ENCODE results near the gene RSBN1L. TPM values are rescaled to one million over a fixed set of nuclear protein-coding genes. Genes with fewer than 3 reads are reported as not detected.
A peak's percentile ranks its signal among the peaks of the same experiment; 100 is the strongest.
"Not testable (repeated sequence)": the region's sequence is repeated elsewhere in the genome, so short reads cannot be mapped to it uniquely, and the experiment has no call there.

The RSBN1L gene
- total RNA-seq, 2 experiments from 2014 or later = 24.5 to 27.4 TPM

- no peak overlapping the region for H3K4me3 Mint-ChIP-seq
- DNase-seq = no peak
- no peaks in the 10 kb centered on the region for H3K9me3 Mint-ChIP-seq (ENCODE audit: insufficient read depth)
- ATAC-seq = no peak
- ChIA-PET CTCF (interaction anchor here (1.0 kb wide), 1 partner anchor 19 kb away, joined by 4 read pairs; no protein-coding TSS in a partner anchor), POLR2A (no interaction called here)
- peaks cover 55% of the 10 kb centered on the region for H3K36me3 Mint-ChIP-seq (ENCODE audit: low read depth)
- H3K27me3 Mint-ChIP-seq (ENCODE audit: low read depth) = no peaks in the 10 kb centered on the region
- H3K4me1 Mint-ChIP-seq (ENCODE audit: low read depth) = no peaks in the 10 kb centered on the region
- no peak overlapping the region for H3K27ac Mint-ChIP-seq
Observed at GRCh38 chr7:77778535-77778934, 82.3 kb downstream of the RSBN1L start.

DNA sequence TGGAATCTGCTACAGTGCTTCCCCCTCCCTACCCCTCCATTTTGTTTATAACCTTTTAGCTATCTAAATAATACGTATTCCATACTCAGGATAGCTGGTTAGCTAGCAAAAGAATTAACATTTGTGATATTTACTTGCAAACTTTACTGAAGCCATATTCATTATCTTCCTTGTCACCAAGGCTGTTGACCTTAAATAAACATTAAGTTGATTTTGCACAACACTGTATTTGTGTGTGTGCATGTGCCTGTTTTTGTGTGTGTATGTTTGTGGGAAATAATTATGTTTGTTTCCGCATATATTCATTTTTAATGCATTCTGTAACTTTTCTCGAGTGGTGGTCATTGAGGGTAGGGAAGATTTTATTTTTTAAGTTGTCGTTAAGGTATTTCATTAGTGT lies 86.1 kb downstream of the RSBN1L start:
- POLR2A ChIA-PET = no interaction called here
- Mint-ChIP-seq H3K27me3 (ENCODE audit: low read depth) (no peaks in the 10 kb centered on the region), H3K36me3 (ENCODE audit: low read depth) (peaks cover 62% of the 10 kb centered on the region), H3K9me3 (ENCODE audit: insufficient read depth) (peaks cover 9% of the 10 kb centered on the region), H3K4me3 (no peak overlapping the region), H3K4me1 (ENCODE audit: low read depth) (no peaks in the 10 kb centered on the region), H3K27ac (no peak overlapping the region)
- DNase-seq (no peak), ATAC-seq (no peak)
- CTCF ChIA-PET = no interaction called here

DNA sequence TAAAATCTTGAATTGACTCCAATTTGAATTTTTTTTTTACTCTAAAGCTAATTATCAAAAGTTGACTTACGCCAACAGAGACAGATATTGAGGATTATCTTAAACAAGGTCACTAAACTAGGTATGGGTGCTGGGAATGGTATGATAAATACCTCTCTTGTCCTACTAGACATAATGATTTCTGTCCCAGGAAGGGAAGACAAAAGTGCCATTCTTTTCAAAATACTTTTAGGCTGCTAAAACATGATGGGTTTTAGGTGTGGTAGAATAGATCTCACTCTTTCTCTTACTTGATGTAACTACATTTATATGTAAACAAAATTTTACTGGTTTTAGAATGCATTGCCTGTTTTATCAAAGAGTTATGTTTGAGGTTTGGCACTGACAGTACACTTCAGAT lies 86.9 kb downstream of the RSBN1L start:
- Mint-ChIP-seq H3K27ac (no peak overlapping the region), H3K9me3 (ENCODE audit: insufficient read depth) (peaks cover 9% of the 10 kb centered on the region), H3K4me3 (no peak overlapping the region), H3K27me3 (ENCODE audit: low read depth) (no peaks in the 10 kb centered on the region), H3K4me1 (ENCODE audit: low read depth) (no peaks in the 10 kb centered on the region), H3K36me3 (ENCODE audit: low read depth) (peaks cover 60% of the 10 kb centered on the region)
- DNase-seq = no peak
- no peak for ATAC-seq
- ChIA-PET CTCF (no interaction called here), POLR2A (no interaction called here)

- Mint-ChIP-seq H3K4me1 (ENCODE audit: low read depth) (no peaks in the 10 kb centered on the region), H3K36me3 (ENCODE audit: low read depth) (peaks cover 55% of the 10 kb centered on the region), H3K27me3 (ENCODE audit: low read depth) (no peaks in the 10 kb centered on the region), H3K27ac (no peak overlapping the region), H3K9me3 (ENCODE audit: insufficient read depth) (peaks cover 9% of the 10 kb centered on the region), H3K4me3 (no peak overlapping the region)
- ATAC-seq = no peak
- CTCF ChIA-PET = no interaction called here
- POLR2A ChIA-PET = no interaction called here
- DNase-seq = no peak
Observed at GRCh38 chr7:77783545-77783944, 87.3 kb downstream of the RSBN1L start.

GRCh38 chr7:77784426-77784825 lies 88.2 kb downstream of the RSBN1L start:
- H3K27me3 Mint-ChIP-seq (ENCODE audit: low read depth); ATAC-seq; POLR2A ChIA-PET; H3K27ac Mint-ChIP-seq; CTCF ChIA-PET; H3K4me1 Mint-ChIP-seq (ENCODE audit: low read depth); H3K4me3 Mint-ChIP-seq; H3K9me3 Mint-ChIP-seq (ENCODE audit: insufficient read depth); DNase-seq: not testable (repeated sequence)
- H3K36me3 Mint-ChIP-seq (ENCODE audit: low read depth) = peaks cover 52% of the 10 kb centered on the region

GRCh38 chr7:77786018-77786417 lies 89.8 kb downstream of the RSBN1L start:
- H3K27ac Mint-ChIP-seq = no peak overlapping the region
- no peaks in the 10 kb centered on the region for H3K4me1 Mint-ChIP-seq (ENCODE audit: low read depth)
- H3K27me3 Mint-ChIP-seq (ENCODE audit: low read depth) = no peaks in the 10 kb centered on the region
- ATAC-seq (no peak), DNase-seq (no peak)
- peaks cover 45% of the 10 kb centered on the region for H3K36me3 Mint-ChIP-seq (ENCODE audit: low read depth)
- peaks cover 9% of the 10 kb centered on the region for H3K9me3 Mint-ChIP-seq (ENCODE audit: insufficient read depth)
- POLR2A ChIA-PET = no interaction called here
- CTCF ChIA-PET = interaction anchor here (1.0 to 1.3 kb wide), 2 partner anchors 12 to 134 kb away, joined by 3 read pairs; partner anchors contain the start of genes PHTF2 and TMEM60
- H3K4me3 Mint-ChIP-seq = no peak overlapping the region

DNA sequence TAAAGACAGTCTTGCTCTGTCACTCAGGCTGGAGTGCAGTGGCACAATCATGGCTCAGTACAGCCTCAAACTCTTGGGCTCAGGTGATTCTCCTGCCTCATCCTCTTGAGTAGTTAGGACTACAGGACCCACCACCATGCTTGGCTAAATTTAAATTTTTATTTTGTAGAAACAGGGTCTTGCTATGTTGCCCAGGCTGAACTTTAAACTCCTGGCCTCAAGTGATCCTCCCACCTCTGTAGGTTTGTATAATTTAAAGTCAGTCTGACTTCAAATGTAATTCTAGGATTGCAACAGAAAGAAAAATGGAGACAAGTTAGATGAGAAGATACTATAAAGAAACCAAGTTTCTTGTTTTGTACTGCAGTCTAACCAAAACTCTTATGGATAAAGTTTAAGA lies 90.5 kb downstream of the RSBN1L start:
- no peak for DNase-seq
- Mint-ChIP-seq H3K27ac (no peak overlapping the region), H3K36me3 (ENCODE audit: low read depth) (peaks cover 43% of the 10 kb centered on the region), H3K4me3 (no peak overlapping the region), H3K27me3 (ENCODE audit: low read depth) (no peaks in the 10 kb centered on the region), H3K9me3 (ENCODE audit: insufficient read depth) (peaks cover 9% of the 10 kb centered on the region), H3K4me1 (ENCODE audit: low read depth) (no peaks in the 10 kb centered on the region)
- ChIA-PET CTCF (interaction anchor here (1.3 to 1.4 kb wide), 2 partner anchors 12 to 135 kb away, joined by 3 read pairs; partner anchors contain the start of genes PHTF2 and TMEM60), POLR2A (no interaction called here)
- ATAC-seq = no peak

- Mint-ChIP-seq H3K27ac (peak overlapping the region; percentile 18), H3K27me3 (ENCODE audit: low read depth) (no peaks in the 10 kb centered on the region), H3K36me3 (ENCODE audit: low read depth) (peaks cover 32% of the 10 kb centered on the region), H3K9me3 (ENCODE audit: insufficient read depth) (peaks cover 9% of the 10 kb centered on the region), H3K4me3 (no peak overlapping the region), H3K4me1 (ENCODE audit: low read depth) (no peaks in the 10 kb centered on the region)
- DNase-seq (no peak), ATAC-seq (no peak)
- ChIA-PET POLR2A (interaction anchor here (1.2 kb wide), 1 partner anchor 10 kb away, joined by 3 read pairs; the partner anchor contains the start of genes PHTF2 and TMEM60), CTCF (interaction anchor here (1.0 to 2.5 kb wide), 3 partner anchors 11 to 137 kb away, joined by 3 to 8 read pairs (median 3); partner anchors contain the start of genes PHTF2 and TMEM60)
Observed at GRCh38 chr7:77788327-77788902, 92.2 kb downstream of the RSBN1L start.

- ChIA-PET CTCF (interaction anchor here (0.6 to 1.1 kb wide), 3 partner anchors 7 to 86 kb away, joined by 3 to 5 read pairs (median 5); partner anchors contain the start of genes PHTF2 and TMEM60), POLR2A (no interaction called here)
- ATAC-seq (no peak), DNase-seq (no peak)
- Mint-ChIP-seq H3K4me3 (no peak overlapping the region), H3K27me3 (ENCODE audit: low read depth) (no peaks in the 10 kb centered on the region), H3K36me3 (ENCODE audit: low read depth) (peaks cover 23% of the 10 kb centered on the region), H3K27ac (no peak overlapping the region), H3K9me3 (ENCODE audit: insufficient read depth) (no peaks in the 10 kb centered on the region), H3K4me1 (ENCODE audit: low read depth) (peaks cover 11% of the 10 kb centered on the region)
Observed at GRCh38 chr7:77791336-77791735, 95.1 kb downstream of the RSBN1L start.

GRCh38 chr7:77791956-77792355 lies 95.7 kb downstream of the RSBN1L start:
- no peak for ATAC-seq
- peaks cover 17% of the 10 kb centered on the region for H3K4me1 Mint-ChIP-seq (ENCODE audit: low read depth)
- peaks cover 18% of the 10 kb centered on the region for H3K36me3 Mint-ChIP-seq (ENCODE audit: low read depth)
- no peak overlapping the region for H3K4me3 Mint-ChIP-seq
- no peak for DNase-seq
- no peaks in the 10 kb centered on the region for H3K9me3 Mint-ChIP-seq (ENCODE audit: insufficient read depth)
- ChIA-PET POLR2A (no interaction called here), CTCF (interaction anchor here (0.6 to 0.9 kb wide), 2 partner anchors 16 to 87 kb away, joined by 3 to 5 read pairs; no protein-coding TSS in a partner anchor)
- H3K27me3 Mint-ChIP-seq (ENCODE audit: low read depth) = no peaks in the 10 kb centered on the region
- no peak overlapping the region for H3K27ac Mint-ChIP-seq

- Mint-ChIP-seq H3K27ac (no peak overlapping the region), H3K9me3 (ENCODE audit: insufficient read depth) (no peaks in the 10 kb centered on the region), H3K4me1 (ENCODE audit: low read depth) (peaks cover 25% of the 10 kb centered on the region), H3K36me3 (ENCODE audit: low read depth) (peaks cover 26% of the 10 kb centered on the region), H3K4me3 (no peak overlapping the region), H3K27me3 (ENCODE audit: low read depth) (no peaks in the 10 kb centered on the region)
- ATAC-seq (no peak), DNase-seq (no peak)
- ChIA-PET POLR2A (interaction anchor here (0.6 kb wide), 1 partner anchor 142 kb away, joined by 3 read pairs; no protein-coding TSS in a partner anchor), CTCF (no interaction called here)
Observed at GRCh38 chr7:77794000-77794399, 97.7 kb downstream of the RSBN1L start.

DNA sequence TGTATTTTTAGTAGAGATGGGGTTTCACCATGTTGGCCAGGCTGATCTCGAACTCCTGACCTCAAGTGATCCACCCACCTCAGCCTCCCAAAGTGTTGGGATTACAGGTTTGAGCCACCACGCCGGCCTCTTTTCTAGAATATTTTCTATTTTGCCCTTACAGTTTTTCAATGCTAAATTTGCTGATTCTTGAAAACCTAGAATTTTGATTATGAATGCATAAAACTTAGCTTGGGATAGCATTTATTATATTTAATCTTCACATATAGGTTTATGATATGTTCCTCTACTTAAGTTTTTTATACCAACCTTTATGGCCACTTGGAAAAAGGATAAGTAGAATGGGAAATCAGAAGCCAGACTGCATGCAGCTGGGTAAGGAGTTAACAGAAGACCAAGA lies 99.8 kb downstream of the RSBN1L start:
- no peaks in the 10 kb centered on the region for H3K27me3 Mint-ChIP-seq (ENCODE audit: low read depth)
- DNase-seq = no peak
- H3K4me3 Mint-ChIP-seq = peak overlapping the region; percentile 99
- no peak for ATAC-seq
- H3K9me3 Mint-ChIP-seq (ENCODE audit: insufficient read depth) = no peaks in the 10 kb centered on the region
- H3K4me1 Mint-ChIP-seq (ENCODE audit: low read depth) = peaks cover 39% of the 10 kb centered on the region
- peaks cover 32% of the 10 kb centered on the region for H3K36me3 Mint-ChIP-seq (ENCODE audit: low read depth)
- POLR2A ChIA-PET = interaction anchor here (0.5 kb wide), 1 partner anchor 134 kb away, joined by 4 read pairs; no protein-coding TSS in a partner anchor
- H3K27ac Mint-ChIP-seq = peak overlapping the region; percentile 3
- CTCF ChIA-PET = interaction anchor here (0.6 kb wide), 1 partner anchor 461 kb away, joined by 3 read pairs; no protein-coding TSS in a partner anchor

Data from activated CD8-positive, alpha-beta T cell treated with anti-CD3 and anti-CD28 coated beads, Interleukin-2, amount 10 ng/mL, durations not matched to agents 7 days and 5 days (primary cell).